Endometrium (tissue), 2 donors: Measurements from ENCODE around the gene HELQ.

Experiments used
- FAIRE-seq: peaks from 2 replicates; lab custom pipeline; 2012; peaks lifted over from hg19 to GRCh38; lab: Jason Lieb, UNC
- donor health status: control.
- donor health status: control.

Gene HELQ

GRCh38 chr4:83371936-83372335, 83.7 kb downstream of the HELQ start:
- FAIRE-seq, result no peak

- FAIRE-seq, result no peak
Observed at GRCh38 chr4:83371235-83371634, 84.4 kb downstream of the HELQ start.

- FAIRE-seq, result no peak
Observed at GRCh38 chr4:83370640-83370906, 85.0 kb downstream of the HELQ start.

- no peak for FAIRE-seq
Observed at GRCh38 chr4:83369831-83370639, 85.6 kb downstream of the HELQ start.

DNA sequence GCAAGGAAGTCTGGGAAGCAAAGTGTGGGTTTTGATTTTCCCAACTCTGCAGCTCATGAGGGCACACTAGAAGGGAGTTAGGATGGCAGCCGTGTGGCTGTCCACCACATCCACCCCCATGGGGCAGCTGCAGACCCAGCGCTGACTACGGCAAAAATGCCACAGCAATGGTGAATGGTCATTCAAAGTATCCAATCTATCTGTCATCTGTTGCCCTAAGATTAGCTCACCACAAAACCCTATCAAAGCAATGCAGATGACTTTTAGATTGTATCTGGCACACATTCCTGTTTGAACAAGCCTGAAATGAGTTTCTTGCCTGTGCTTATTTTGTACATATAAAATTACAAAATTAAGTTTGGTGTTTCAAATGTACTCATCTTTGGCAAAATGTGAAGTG, 91.3 kb downstream of the HELQ start:
- no peak for FAIRE-seq

GRCh38 chr4:83362492-83363329, 92.9 kb downstream of the HELQ start:
- no peak for FAIRE-seq

DNA sequence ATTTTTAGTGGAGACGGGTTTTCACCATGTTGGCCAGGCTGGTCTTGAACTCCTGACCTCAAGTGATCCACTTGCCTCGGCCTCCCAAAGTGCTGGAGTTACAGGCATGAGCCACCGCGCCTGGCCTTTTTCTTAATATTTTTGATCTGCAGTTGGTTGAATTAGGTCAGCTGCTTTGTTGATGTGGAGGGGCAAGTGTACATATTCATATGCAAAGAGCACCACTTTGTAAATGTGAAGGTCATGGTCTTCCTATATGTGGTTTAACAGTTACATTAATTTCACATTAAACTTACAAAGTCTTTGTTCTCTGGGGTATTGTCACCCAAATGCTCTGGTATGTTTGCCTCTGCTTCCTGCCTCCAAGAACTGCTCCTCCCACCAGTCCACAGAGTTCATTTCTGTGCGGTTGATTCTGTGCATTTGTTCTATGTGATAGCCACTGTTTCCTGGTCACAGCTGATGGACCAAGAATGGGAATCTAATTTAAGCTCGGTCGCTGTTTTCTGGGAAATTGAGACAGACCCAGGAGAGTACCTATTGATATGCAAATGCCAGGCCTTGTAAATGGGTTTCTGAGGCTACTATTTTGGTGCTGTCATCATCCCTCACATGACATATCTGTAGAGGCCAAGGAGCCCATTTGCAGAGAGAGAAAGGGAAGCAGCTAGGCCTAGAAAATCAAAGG, 94.1 kb downstream of the HELQ start:
- FAIRE-seq, result no peak

DNA sequence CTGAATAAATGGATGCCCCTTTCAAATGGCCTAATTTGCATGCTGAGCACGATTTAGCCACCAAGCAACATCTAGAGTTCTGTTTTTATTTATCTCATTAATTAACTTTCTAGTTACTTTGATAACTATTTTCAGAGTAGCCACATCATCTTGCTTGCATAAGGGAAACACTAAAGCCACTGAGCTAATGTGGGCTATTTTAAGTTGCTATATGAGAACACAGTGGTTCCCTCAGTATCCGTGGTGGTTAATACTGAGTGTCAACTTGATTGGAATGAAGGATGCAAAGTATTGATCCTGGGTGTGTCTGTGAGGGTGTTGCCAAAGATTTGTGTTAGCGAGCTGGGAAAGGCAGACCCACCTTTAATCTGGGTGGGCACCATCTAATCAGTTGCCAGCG, 95.6 kb downstream of the HELQ start:
- no peak for FAIRE-seq

DNA sequence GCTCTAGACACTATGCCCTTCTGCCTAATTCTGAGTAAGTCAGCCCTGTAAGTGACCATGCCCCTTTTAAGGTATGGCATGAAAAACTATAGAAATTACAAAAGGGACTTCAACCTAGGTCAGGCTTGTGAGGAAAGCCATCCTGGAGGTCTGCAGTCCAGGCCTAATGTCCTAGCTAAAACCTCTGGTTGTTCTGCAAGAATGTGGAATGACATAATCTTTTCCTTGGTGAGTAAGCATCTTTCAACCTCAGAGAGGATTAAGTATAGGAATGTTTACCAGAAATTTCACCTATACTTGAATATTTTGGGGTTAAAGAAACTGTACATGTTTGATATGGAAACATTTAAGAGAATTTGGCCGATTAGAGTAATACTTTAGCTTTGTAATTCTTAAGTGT, 97.2 kb downstream of the HELQ start:
- no peak for FAIRE-seq
